Neutrophil (primary cell): ENCODE measurements around the gene NRG3.

ENCODE experiments used
- H3K27ac ChIP-seq: fragments of 200-600 bp; sonication (generic); 2 replicates; pipeline ENCODE4 v1.5.1; 2016; ENCODE audit warnings: mild to moderate bottlenecking, moderate library complexity
- H3K27me3 ChIP-seq: fragments of 200-600 bp; sonication (generic); 2 replicates; pipeline ENCODE4 v1.6.0; 2016; ENCODE audit warnings: mild to moderate bottlenecking
- H3K36me3 ChIP-seq: fragments of 200-600 bp; sonication (generic); 2 replicates; pipeline ENCODE4 v1.5.1; 2017
- H3K4me1 ChIP-seq, 2 experiments: fragments of 200-600 bp in 1 of 2; sonication (generic) in 1 of 2; 1 replicate in 1 of 2; 2 replicates in 1 of 2; pipeline versions ENCODE4 v1.5.1 to v1.6.1; 2013 to 2016; ENCODE audit warnings: low read depth in 1 of 2, low read length in 1 of 2, mild to moderate bottlenecking in 1 of 2, moderate library complexity in 1 of 2; ENCODE audit not compliant: control insufficient read depth in 1 of 2, insufficient read depth in 1 of 2
- H3K4me3 ChIP-seq, 2 experiments: fragments of 200-600 bp in 1 of 2; sonication (generic) in 1 of 2; 1 replicate in 1 of 2; 2 replicates in 1 of 2; pipeline ENCODE4 v1.5.1; 2013 to 2016; ENCODE audit warnings: low read depth in 1 of 2, low read length in 1 of 2, mild to moderate bottlenecking in 1 of 2, moderate library complexity in 1 of 2
- H3K9me3 ChIP-seq: fragments of 200-600 bp; sonication (generic); 2 replicates; pipeline ENCODE4 v1.5.1; 2016
- CTCF ChIP-seq: fragments of 200-600 bp; sonication (generic); IDR thresholded peaks from 2 replicates; pipeline ENCODE4 v1.5.1; 2016; ENCODE audit warnings: antibody characterized with exemption

NRG3 gene

DNA sequence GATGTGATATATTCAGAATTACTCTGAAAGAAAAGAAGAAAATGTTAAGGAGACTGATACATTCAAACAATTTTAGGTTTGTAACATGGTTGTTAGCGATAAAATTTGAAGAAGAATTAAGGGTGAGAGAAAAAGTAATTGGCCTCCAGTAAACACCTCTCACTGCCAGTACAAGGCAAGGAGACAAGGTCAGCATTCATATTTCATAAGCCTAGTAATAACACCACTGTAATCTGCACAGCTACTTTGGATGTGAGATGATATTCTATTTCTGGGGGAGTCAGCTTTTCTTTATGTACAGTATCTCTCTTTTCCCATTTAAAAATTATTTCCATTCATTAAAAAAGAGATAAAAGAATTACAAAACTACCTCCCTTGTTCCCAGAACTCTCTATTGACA, 621.1 kb downstream of the NRG3 start:
- Histone ChIP-seq H3K27ac (no peak overlapping the region), H3K27me3 (no peaks in the 10 kb centered on the region), H3K36me3 (no peaks in the 10 kb centered on the region), H3K9me3 (no peaks in the 10 kb centered on the region), H3K4me1 (no peaks in the 10 kb centered on the region), H3K4me3 (no peak overlapping the region)
- no peak for TF ChIP-seq CTCF

GRCh38 chr10:82497439-82497838, 622.4 kb downstream of the NRG3 start:
- H3K27ac ChIP-seq: no peak overlapping the region
- H3K27me3 ChIP-seq: no peaks in the 10 kb centered on the region
- H3K9me3 ChIP-seq: no peaks in the 10 kb centered on the region
- no peak for TF ChIP-seq CTCF
- no peaks in the 10 kb centered on the region for H3K4me1 ChIP-seq
- H3K4me3 ChIP-seq: no peak overlapping the region
- H3K36me3 ChIP-seq: no peaks in the 10 kb centered on the region

- Histone ChIP-seq H3K9me3 (no peaks in the 10 kb centered on the region), H3K4me1 (no peaks in the 10 kb centered on the region), H3K36me3 (no peaks in the 10 kb centered on the region), H3K27me3 (no peaks in the 10 kb centered on the region), H3K4me3 (no peak overlapping the region), H3K27ac (no peak overlapping the region)
- no peak for TF ChIP-seq CTCF
These were observed 624.0 kb downstream of the NRG3 start for GRCh38 chr10:82498976-82499375.

GRCh38 chr10:82505009-82505408, 630.0 kb downstream of the NRG3 start:
- Histone ChIP-seq H3K4me1 (no peaks in the 10 kb centered on the region), H3K36me3 (no peaks in the 10 kb centered on the region), H3K27ac (no peak overlapping the region), H3K9me3 (no peaks in the 10 kb centered on the region), H3K27me3 (no peaks in the 10 kb centered on the region), H3K4me3 (no peak overlapping the region)
- no peak for TF ChIP-seq CTCF

- Histone ChIP-seq H3K27ac (no peak overlapping the region), H3K4me3 (no peak overlapping the region), H3K27me3 (no peaks in the 10 kb centered on the region), H3K9me3 (no peaks in the 10 kb centered on the region), H3K36me3 (no peaks in the 10 kb centered on the region), H3K4me1 (no peaks in the 10 kb centered on the region)
- no peak for TF ChIP-seq CTCF
These were observed 631.8 kb downstream of the NRG3 start for GRCh38 chr10:82506680-82507376.

DNA sequence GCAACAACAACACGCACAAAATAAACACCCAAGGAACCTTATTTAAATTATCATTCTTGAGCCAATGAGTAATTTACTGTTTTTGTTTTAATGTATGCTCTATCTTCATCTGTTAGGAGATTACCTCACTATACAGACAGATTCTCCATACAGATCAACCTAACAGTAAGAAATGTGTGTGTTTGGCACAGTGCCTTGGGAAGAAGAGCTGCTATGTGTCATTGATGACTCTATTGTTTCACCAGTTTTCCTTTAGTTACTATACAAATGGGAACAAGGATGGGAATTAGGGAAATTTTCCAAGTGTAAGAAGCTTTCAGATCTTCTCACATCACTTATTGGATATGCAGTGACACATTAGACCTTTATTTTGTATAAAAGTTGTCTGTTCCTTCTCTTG, 640.3 kb downstream of the NRG3 start:
- Histone ChIP-seq H3K4me1 (no peaks in the 10 kb centered on the region), H3K4me3 (no peak overlapping the region), H3K27me3 (no peaks in the 10 kb centered on the region), H3K27ac (no peak overlapping the region), H3K9me3 (no peaks in the 10 kb centered on the region), H3K36me3 (no peaks in the 10 kb centered on the region)
- TF ChIP-seq CTCF: no peak
